ENCODE data around the gene ZDHHC16.
"Not testable (repeated sequence)": the region's sequence is repeated elsewhere in the genome, so short reads cannot be mapped to it uniquely, and the experiment has no call there.

ZDHHC16 gene

DNA sequence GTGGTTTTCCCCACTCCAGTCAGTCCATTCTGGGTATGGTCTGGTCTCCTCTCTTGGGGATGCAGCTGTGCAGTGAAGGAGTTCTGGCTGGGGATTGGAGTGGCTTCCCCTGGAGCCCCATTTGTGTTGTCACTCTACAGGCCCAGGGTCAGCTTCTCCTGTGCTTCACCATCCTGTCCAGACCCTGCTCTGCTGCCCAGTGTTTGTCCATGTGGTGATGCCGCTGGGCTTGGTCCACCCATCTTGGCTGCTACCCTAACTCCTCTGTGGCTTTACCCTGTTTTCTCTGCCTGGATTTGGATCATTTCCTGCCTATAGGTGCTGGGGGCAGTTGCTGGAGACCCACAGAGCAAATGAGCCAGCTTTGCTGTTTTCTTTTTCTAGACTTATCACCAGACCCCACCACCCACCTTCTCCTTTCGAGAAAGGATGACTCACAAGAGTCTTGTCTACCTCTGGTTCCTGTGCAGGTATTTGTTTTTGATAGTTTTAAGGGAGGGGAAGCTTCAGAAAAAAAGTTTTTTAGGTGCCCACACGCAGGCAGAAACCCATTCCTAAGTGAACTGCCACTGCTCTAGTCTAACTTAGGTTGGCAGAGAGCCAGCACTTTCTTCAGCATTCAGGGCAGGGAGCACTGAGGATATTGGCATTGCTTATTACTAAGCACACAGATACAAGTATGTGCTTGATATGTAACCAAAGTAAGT, 8.5 kb downstream of the ZDHHC16 start:
- ATAC-seq (replicated peaks) (no peak), DNase-seq (no peak)
- H3K27me3 Mint-ChIP-seq = no peaks in the 10 kb centered on the region
- peaks cover 43 to 54% of the 10 kb centered on the region in 2 donors for H3K36me3 Mint-ChIP-seq
- no peaks in the 10 kb centered on the region for H3K9me3 Mint-ChIP-seq
- H3K27ac Mint-ChIP-seq = peak overlapping the region; percentile 42
- peaks cover 11 to 27% of the 10 kb centered on the region in 2 donors for H3K4me1 Mint-ChIP-seq
- H3K4me3 Mint-ChIP-seq = no peak overlapping the region

DNA sequence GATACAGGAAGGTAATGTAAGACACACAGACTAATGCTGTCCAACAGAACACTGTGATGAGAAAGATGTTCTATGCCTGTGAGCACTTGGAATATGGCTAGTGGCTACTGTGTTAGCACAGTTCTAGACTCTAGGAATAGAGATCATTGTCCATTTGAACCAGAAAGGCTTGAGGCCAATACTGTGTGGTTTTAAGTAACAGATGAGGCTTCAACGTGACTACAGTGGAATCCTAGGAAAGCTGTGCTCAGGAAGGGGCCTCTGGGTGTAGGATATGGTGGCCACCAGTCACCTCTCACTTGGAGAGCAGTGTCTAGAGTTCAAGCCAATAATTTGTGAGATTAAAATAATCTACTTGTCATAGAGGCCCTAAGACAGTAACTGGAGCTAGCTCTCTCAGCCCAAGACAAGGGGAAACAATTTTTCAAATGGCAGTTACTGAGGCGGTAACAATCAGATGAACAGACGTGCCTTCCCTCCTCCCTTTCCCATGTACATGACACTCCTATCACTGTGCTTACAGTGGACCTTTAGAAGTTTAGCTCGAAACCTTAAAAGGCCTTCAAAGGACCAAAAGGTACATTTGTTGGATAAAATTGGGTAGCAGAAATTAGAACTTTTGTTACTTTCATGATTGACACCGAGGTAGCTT, 10.2 kb downstream of the ZDHHC16 start:
- no peak for ATAC-seq (replicated peaks)
- H3K4me1 Mint-ChIP-seq = peaks cover 4 to 19% of the 10 kb centered on the region in 2 donors
- no peak overlapping the region for H3K4me3 Mint-ChIP-seq

DNA sequence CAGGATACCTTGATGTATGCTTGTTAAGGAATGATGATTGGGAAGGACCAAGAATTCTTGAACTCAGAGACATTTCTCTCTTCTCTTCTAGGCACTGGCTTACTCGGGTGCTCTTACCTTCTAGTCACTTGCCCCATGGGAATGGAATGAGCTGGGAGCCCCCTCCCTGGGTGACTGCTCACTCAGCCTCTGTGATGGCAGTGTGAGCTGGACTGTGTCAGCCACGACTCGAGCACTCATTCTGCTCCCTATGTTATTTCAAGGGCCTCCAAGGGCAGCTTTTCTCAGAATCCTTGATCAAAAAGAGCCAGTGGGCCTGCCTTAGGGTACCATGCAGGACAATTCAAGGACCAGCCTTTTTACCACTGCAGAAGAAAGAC, 10.7 kb downstream of the ZDHHC16 start:
- H3K27me3 Mint-ChIP-seq = no peaks in the 10 kb centered on the region
- no peaks in the 10 kb centered on the region for H3K9me3 Mint-ChIP-seq
- H3K4me1 Mint-ChIP-seq = peaks cover 4 to 18% of the 10 kb centered on the region in 2 donors
- H3K27ac Mint-ChIP-seq = peak overlapping the region; percentile 67
- H3K36me3 Mint-ChIP-seq = peaks cover 42 to 61% of the 10 kb centered on the region in 2 donors
- no peak overlapping the region for H3K4me3 Mint-ChIP-seq
- ATAC-seq (replicated peaks) (no peak), DNase-seq (no peak)

More for the DNA sequence above, 10.2 kb downstream of the ZDHHC16 start:
- Mint-ChIP-seq H3K27me3 (no peaks in the 10 kb centered on the region), H3K36me3 (peaks cover 43 to 59% of the 10 kb centered on the region in 2 donors), H3K9me3 (no peaks in the 10 kb centered on the region), H3K27ac (no peak overlapping the region)
- DNase-seq = no peak

DNA sequence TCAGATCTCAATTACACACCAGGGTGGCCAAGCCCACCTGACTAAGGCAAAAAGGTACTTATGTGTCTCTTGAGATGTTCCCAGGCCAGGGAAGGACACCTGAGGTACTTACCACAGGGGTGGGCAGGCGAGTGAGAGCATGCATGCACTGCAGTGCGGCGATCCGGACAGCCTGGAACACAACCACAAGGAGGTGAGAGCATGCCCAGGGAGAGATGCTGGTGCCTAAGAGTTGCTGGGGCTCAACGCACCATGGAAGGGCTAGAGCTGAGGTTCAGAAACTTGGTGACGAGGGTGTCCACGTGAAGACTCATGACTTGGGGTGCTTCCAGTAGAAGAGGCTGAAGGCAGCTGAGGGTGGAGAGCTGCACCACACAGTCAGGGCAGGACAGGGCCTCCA, 13.1 kb downstream of the ZDHHC16 start:
- peaks cover 36 to 55% of the 10 kb centered on the region in 2 donors for H3K36me3 Mint-ChIP-seq
- ATAC-seq (replicated peaks) = no peak

DNA sequence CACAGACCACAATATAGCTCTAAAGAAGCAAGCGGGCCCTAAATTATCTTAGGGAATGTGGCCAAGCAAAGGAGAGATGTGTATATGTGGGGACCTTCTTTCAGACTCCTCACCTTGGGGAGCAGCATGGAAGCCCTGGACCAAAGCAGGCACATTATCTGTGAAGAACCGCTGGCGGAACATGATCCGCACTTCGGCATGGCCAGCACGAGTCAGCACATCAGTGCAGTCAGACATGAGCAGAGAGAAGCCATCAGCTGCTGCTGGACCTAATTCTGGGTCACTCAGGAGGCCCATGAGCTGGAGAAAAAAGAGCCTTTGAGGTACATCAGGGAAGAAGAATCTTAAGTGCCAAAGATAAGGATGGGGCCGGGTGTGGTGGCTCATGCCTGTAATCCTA, 14.0 kb downstream of the ZDHHC16 start:
- H3K27ac Mint-ChIP-seq = peak overlapping the region; percentile 43
- peaks cover 38 to 49% of the 10 kb centered on the region in 2 donors for H3K36me3 Mint-ChIP-seq

More for the DNA sequence above, 13.1 kb downstream of the ZDHHC16 start:
- H3K4me3 Mint-ChIP-seq = no peak overlapping the region
- H3K27me3 Mint-ChIP-seq = no peaks in the 10 kb centered on the region
- no peak for DNase-seq
- peaks cover 3 to 6% of the 10 kb centered on the region in 2 donors for H3K4me1 Mint-ChIP-seq
- no peaks in the 10 kb centered on the region for H3K9me3 Mint-ChIP-seq
- peak overlapping the region; percentile 81 for H3K27ac Mint-ChIP-seq

DNA sequence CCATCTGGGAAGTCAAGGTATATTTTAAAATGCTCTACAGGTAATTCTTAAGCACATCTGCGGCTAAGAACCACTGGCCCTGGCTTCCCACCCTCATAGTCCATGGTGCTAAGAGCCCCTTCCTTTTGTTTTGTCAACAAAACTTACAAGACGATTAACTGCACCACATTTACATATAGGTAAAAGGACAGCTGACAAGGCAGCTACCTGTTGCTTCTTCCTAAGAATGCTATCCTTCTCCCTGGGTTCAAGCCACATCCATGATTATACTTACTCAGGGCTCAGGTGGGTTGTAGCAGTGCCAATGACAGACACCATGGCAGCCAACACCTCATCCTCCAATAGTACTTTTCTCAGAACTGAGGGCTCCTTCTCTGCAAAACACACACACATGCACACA, 16.3 kb downstream of the ZDHHC16 start:
- no peak for ATAC-seq (replicated peaks)
- Mint-ChIP-seq H3K36me3 (peaks cover 32 to 50% of the 10 kb centered on the region in 2 donors), H3K4me3 (no peak overlapping the region), H3K9me3 (no peaks in the 10 kb centered on the region), H3K27me3 (no peaks in the 10 kb centered on the region), H3K4me1 (no peaks in the 10 kb centered on the region), H3K27ac (no peak overlapping the region)
- DNase-seq = no peak

More for the DNA sequence above, 14.0 kb downstream of the ZDHHC16 start:
- ATAC-seq (replicated peaks) (no peak), DNase-seq (no peak)
- H3K4me1 Mint-ChIP-seq = no peaks in the 10 kb centered on the region
- H3K27me3 Mint-ChIP-seq = no peaks in the 10 kb centered on the region
- H3K9me3 Mint-ChIP-seq = no peaks in the 10 kb centered on the region
- H3K4me3 Mint-ChIP-seq = no peak overlapping the region

DNA sequence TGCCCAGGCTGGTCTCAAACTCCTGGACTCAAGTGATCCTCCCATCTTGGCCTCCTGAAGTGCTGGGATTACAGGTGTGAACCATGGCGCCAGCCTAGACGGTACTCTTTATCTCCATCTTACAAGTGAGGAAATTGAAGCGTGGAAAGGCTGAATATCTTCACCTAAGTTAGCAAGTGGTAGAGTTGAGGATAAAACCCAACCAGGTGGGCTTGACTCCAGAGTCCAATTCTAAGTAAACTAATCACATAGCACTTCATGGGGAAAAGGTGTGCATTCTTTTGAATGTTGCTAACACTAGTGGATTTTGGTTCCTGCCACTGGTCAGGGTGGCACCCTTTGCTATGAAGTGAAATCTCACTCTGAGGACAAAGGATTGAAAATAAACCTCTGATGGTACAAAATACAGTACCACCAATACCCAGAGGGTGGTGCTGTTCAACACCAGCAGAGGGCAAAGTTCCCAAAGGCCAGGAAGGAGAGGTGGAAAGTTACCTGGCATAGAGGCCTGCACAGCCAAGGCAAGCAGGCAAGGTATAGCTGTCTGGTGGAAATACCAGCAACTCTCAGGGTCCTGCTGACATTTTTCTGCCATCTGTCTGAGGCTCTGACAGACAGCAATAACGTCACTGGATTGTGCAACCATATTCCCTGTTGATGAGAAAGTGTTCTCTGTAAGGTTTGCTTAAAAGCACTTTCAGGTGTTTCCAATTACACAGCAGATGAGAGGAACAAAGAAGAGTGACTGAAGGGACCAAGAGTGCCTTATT, 17.6 kb downstream of the ZDHHC16 start:
- Mint-ChIP-seq H3K36me3 (peaks cover 27 to 43% of the 10 kb centered on the region in 2 donors), H3K4me1 (no peaks in the 10 kb centered on the region), H3K9me3 (no peaks in the 10 kb centered on the region), H3K27me3 (no peaks in the 10 kb centered on the region), H3K4me3 (no peak overlapping the region), H3K27ac (no peak overlapping the region)
- ATAC-seq (replicated peaks) (peak; percentile 61 to 63), DNase-seq (no peak)

DNA sequence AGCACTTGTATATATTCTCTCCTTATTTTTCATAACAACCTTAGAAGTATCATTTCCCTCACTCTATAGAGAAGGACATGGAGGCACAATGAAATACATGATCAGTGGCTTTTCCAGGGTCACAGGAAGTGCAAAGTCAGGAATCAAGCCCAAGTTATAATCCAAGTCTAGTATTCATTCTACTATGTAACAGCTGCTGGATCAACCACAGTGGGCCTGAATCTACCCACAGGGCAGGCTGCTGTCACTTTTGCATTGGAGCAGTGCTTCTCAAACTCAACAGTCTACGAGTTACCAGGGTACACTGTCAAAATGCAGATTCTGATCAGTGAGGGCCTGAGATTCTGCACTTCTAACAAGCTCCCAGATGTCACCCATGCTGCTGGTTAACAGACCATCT, 18.3 kb downstream of the ZDHHC16 start:
- H3K27ac Mint-ChIP-seq = no peak overlapping the region
- ATAC-seq (replicated peaks) = no peak
- DNase-seq = no peak

DNA sequence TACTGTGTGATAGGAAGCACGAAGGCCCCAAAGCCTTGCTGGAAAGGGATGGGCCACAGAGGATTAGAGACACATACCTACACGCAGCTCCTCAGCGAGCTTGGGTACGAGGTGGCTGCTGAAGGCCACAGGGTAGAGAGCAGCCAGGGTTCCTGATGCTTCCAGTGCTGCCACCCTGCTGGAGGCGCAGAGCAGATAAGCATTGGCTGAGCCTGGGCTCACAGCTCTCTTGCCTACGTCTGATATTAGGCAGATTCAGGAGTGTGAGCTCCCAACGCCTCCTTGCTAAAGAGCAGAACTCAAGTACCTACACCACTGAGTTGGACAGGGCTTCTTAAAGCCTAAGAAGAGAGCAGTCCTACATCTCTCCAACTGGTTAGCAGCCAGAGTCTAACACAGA, 20.0 kb downstream of the ZDHHC16 start:
- H3K9me3 Mint-ChIP-seq = no peaks in the 10 kb centered on the region
- no peaks in the 10 kb centered on the region for H3K27me3 Mint-ChIP-seq
- H3K36me3 Mint-ChIP-seq = peaks cover 14 to 30% of the 10 kb centered on the region in 2 donors
- ATAC-seq (replicated peaks) (no peak), DNase-seq (no peak)
- H3K27ac Mint-ChIP-seq = no peak overlapping the region
- no peaks in the 10 kb centered on the region for H3K4me1 Mint-ChIP-seq
- no peak overlapping the region for H3K4me3 Mint-ChIP-seq

More for the DNA sequence above, 18.3 kb downstream of the ZDHHC16 start:
- Mint-ChIP-seq H3K9me3 (no peaks in the 10 kb centered on the region), H3K36me3 (peaks cover 26 to 37% of the 10 kb centered on the region in 2 donors), H3K4me1 (no peaks in the 10 kb centered on the region), H3K27me3 (no peaks in the 10 kb centered on the region), H3K4me3 (no peak overlapping the region)

DNA sequence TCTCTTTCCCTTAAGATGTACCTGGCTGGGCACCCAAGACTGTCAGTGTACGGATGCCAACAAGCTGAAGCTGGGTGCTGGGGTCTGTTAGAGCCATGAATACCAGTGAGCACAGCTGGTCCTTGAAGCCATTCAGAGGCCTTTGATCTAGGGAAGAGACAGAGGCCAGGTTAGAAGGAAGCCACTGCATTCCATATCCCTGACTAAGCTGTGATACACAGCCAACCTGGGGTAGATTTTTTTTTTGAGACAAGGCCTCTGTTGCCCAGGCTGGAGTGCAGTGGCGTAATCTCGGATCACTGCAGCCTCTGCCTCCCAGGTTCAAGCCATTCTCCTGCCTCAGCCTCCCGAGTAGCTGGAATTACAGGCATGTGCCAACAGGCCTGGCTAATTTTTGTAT, 20.8 kb downstream of the ZDHHC16 start:
- Mint-ChIP-seq H3K4me3 (no peak overlapping the region), H3K4me1 (no peaks in the 10 kb centered on the region)

DNA sequence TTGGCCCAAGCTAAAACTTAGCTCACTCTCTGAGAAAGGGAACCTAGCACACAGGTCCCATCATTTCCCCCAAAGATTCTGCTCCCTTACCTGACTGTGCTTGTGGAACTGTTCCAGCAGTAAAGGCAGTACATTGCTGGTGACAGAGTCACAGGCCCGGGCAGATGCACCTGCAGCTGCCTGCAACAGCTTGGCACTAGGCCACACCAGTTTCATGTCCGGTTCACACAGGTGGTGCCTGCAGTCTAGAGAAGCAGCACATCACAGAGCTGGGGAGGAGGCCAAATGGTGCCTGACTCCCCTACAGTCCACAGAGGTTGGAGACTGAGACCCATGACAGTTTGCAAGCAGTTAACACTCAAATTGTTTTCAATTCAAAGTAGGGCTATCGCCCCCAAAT, 22.2 kb downstream of the ZDHHC16 start:
- Mint-ChIP-seq H3K4me1 (no peaks in the 10 kb centered on the region), H3K4me3 (no peak overlapping the region), H3K27me3 (no peaks in the 10 kb centered on the region), H3K36me3 (peaks cover 17 to 27% of the 10 kb centered on the region in 2 donors), H3K9me3 (no peaks in the 10 kb centered on the region), H3K27ac (no peak overlapping the region)
- DNase-seq = no peak
- ATAC-seq (replicated peaks) = no peak

More for the DNA sequence above, 20.8 kb downstream of the ZDHHC16 start:
- H3K36me3 Mint-ChIP-seq = peaks cover 16 to 27% of the 10 kb centered on the region in 2 donors
- peak overlapping the region; percentile 56 for H3K27ac Mint-ChIP-seq
- H3K9me3 Mint-ChIP-seq = no peaks in the 10 kb centered on the region
- DNase-seq = no peak
- ATAC-seq (replicated peaks) = no peak
- H3K27me3 Mint-ChIP-seq = no peaks in the 10 kb centered on the region

DNA sequence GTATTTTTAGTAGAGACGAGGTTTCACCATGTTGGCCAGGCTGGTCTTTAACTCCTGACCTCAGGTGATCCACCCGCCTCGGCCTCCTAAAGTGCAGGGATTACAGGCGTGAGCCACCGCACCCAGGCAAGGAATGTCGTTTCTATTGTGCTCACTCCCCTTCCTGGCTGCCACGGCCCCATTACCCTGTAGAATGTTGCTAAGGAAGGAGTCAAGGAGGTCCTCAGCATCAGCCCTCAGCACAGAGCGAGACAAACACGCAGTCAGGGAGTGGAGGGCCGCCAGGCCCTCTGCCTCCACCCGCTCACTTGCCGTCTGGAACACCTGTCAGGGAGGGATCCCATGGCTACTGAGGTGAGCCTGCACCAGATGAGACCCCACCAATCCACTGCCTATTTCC, 22.8 kb downstream of the ZDHHC16 start:
- not testable (repeated sequence) for H3K4me1 Mint-ChIP-seq; H3K4me3 Mint-ChIP-seq; H3K27ac Mint-ChIP-seq; H3K9me3 Mint-ChIP-seq; ATAC-seq (replicated peaks); DNase-seq; H3K27me3 Mint-ChIP-seq
- peaks cover 20 to 25% of the 10 kb centered on the region in 2 donors for H3K36me3 Mint-ChIP-seq

DNA sequence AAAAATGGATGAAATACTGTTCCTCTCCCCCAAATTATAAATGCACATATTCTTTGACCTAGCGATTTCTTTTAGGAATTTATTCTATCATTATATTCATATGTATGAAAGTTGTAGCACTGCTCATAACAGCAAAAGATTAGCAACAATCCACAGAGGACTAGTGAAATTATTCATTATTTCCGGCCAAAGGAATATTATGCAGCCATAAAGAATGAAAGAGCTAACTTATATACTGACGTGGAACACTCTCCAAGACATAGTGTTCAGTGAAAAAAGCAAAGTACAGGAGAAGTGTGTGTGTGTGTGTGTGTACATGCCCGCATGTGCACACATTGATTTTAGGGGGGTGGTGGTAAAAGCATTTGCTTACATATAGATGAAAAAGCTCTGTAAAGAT, 28.9 kb downstream of the ZDHHC16 start:
- no peak for ATAC-seq (replicated peaks)
- Mint-ChIP-seq H3K27me3 (no peaks in the 10 kb centered on the region), H3K4me3 (no peak overlapping the region), H3K36me3 (peaks cover 42 to 65% of the 10 kb centered on the region in 2 donors), H3K9me3 (no peaks in the 10 kb centered on the region), H3K4me1 (no peaks in the 10 kb centered on the region), H3K27ac (no peak overlapping the region)
- DNase-seq = no peak

DNA sequence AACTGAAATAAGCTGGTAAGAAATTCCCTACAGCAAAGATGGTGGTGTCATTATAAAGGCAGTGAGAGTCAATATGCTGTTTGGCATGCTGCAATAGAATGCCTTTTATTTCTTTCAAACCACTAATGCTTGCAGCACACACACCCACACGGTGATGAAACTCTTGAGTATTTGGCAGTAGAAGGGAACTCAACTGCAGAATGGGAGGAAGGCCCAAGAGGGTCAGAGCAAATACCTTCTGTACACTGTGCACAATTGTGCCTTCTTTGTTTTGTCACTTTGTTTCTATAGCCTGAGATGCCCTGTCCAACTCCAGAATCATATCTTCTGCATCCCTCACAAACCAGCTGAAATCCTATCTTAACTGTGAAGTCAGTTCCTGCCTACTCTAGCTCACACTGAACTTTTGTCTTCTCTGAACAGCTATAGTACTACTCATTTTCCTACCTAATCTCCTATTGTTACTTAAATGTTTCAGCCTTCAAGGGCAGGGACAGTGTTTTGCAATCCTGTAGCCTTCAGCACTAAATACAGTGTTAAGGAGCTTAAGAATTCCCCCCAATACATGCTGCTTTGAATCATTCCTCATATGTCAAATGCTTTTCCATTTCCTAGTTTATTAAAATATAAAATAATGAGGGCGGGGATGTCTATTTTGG, 30.1 kb downstream of the ZDHHC16 start:
- no peaks in the 10 kb centered on the region for H3K9me3 Mint-ChIP-seq
- no peak for DNase-seq
- H3K27ac Mint-ChIP-seq = no peak overlapping the region
- H3K36me3 Mint-ChIP-seq = peaks cover 46 to 65% of the 10 kb centered on the region in 2 donors
- H3K4me1 Mint-ChIP-seq = no peaks in the 10 kb centered on the region
- no peak for ATAC-seq (replicated peaks)
- H3K4me3 Mint-ChIP-seq = no peak overlapping the region
- no peaks in the 10 kb centered on the region for H3K27me3 Mint-ChIP-seq

Measured in stimulated activated naive B cell treated with anti-CD40 and anti-IgM and Interleukin-4, amounts not matched to agents 10 μg/mL and 1 μg/mL and 100 μg/mL, for 72 hours (primary cell).